Gastrocnemius medialis (tissue), 4 donors: ENCODE measurements around the gene DAPK1. TPM values are rescaled to one million over a fixed set of nuclear protein-coding genes. Genes with fewer than 3 reads are reported as not detected.

Experiments used
- ATAC-seq, 2 donors: fragments of 150-250 bp; one replicate each; pipeline ENCODE4 v1.9.1; 2016
- DNase-seq, 2 donors: peaks; one replicate each; pipeline ENCODE4 v3.0.0-alpha.2; 2019
- H3K27ac ChIP-seq, 4 donors: fragments of 200-600 bp; sonication (generic); 1 replicate in 1 of 4; 2 replicates in 3 of 4; pipeline ENCODE4 v1.5.1; 2016 to 2018; ENCODE audit warnings: mild to moderate bottlenecking in 2 of 4, moderate library complexity in 1 of 4
- H3K27me3 ChIP-seq, 3 donors: fragments of 200-600 bp; sonication (generic) in 2 of 3; 1 replicate in 1 of 3; 2 replicates in 2 of 3; pipeline versions ENCODE4 v1.5.1 to v1.6.0; 2016 to 2019; ENCODE audit warnings: mild to moderate bottlenecking in 1 of 3, moderate library complexity in 1 of 3
- H3K36me3 ChIP-seq, 2 donors: fragments of 200-600 bp; sonication (generic) in 1 of 2; one replicate each; pipeline ENCODE4 v1.5.1; 2017 to 2018
- H3K4me1 ChIP-seq, 2 donors: fragments of 200-600 bp; sonication (generic) in 1 of 2; one replicate each; pipeline ENCODE4 v1.5.1; 2016 to 2017; ENCODE audit warnings: mild to moderate bottlenecking in 2 of 2
- H3K4me3 ChIP-seq, 4 donors: fragments of 200-600 bp; sonication (generic) in 3 of 4; 1 replicate in 1 of 4; 2 replicates in 3 of 4; pipeline ENCODE4 v1.5.1; 2016 to 2019; ENCODE audit warnings: mild to moderate bottlenecking in 2 of 4
- H3K9me3 ChIP-seq, 3 donors: fragments of 200-600 bp; sonication (generic) in 2 of 3; 1 replicate in 1 of 3; 2 replicates in 2 of 3; pipeline ENCODE4 v1.5.1; 2016 to 2019
- POLR2A ChIP-seq, 2 donors: fragments of 450-650 bp; IDR thresholded peaks; one replicate each; pipeline ENCODE4 v1.6.1; 2017; ENCODE audit warnings: antibody characterized with exemption in 2 of 2, mild to moderate bottlenecking in 2 of 2, moderate library complexity in 2 of 2
- in situ Hi-C, 4 donors: fragments of 200-750 bp; cut with MboI; loops; one replicate each; pipeline versions ENCODE4 v1.15.0 to v1.8.0; 2017; ENCODE audit warnings: low sequenced_read_pairs in 4 of 4
- intact Hi-C: fragments of 100-400 bp; cut with DNase I; formaldehyde crosslinking; loops from one replicate; pipeline ENCODE4 v1.15.1; 2023; ENCODE audit warnings: low total_unique reads
- total RNA-seq, 4 donors: library from RNA; depleted of rRNA; stranded (reverse); fragments of >200 nt; gene quantifications; one replicate each; pipeline versions ENCODE4 v1.1.0 to v1.2.3, GENCODE V29; 2016
- TF ChIP-seq, protein P1 (sequence below), 5 experiments: fragments of 450-650 bp in 3 of 5; fragments of 200-600 bp in 2 of 5; sonication (generic) in 2 of 5; IDR thresholded peaks in 4 of 5; conservative IDR thresholded peaks in 1 of 5; 1 replicate in 4 of 5; 2 replicates in 1 of 5; pipeline ENCODE4 v1.5.1; 2016 to 2019; ENCODE audit warnings: antibody characterized with exemption in 5 of 5, mild to moderate bottlenecking in 3 of 5, moderate library complexity in 3 of 5

Gene DAPK1
- total RNA-seq, 4 donors from 2014 or later = 1.2 to 4.3 (median 2.7) TPM

GRCh38 chr9:87504938-87505337 is 7.3 kb downstream of the DAPK1 start:
- Histone ChIP-seq H3K4me3 (no peak overlapping the region), H3K4me1 (peaks cover 0 to 7% of the 10 kb centered on the region in 2 donors), H3K27ac (no peak overlapping the region), H3K27me3 (no peaks in the 10 kb centered on the region), H3K9me3 (no peaks in the 10 kb centered on the region), H3K36me3 (no peaks in the 10 kb centered on the region)
- in situ Hi-C loops = loop anchor here in 1 of 4 donors (10.0 kb wide), 1 partner anchor 60 kb away; no protein-coding TSS in a partner anchor
- TF ChIP-seq POLR2A (IDR thresholded peaks at IDR 0.05) = no peak
- TF ChIP-seq, protein P1, sequence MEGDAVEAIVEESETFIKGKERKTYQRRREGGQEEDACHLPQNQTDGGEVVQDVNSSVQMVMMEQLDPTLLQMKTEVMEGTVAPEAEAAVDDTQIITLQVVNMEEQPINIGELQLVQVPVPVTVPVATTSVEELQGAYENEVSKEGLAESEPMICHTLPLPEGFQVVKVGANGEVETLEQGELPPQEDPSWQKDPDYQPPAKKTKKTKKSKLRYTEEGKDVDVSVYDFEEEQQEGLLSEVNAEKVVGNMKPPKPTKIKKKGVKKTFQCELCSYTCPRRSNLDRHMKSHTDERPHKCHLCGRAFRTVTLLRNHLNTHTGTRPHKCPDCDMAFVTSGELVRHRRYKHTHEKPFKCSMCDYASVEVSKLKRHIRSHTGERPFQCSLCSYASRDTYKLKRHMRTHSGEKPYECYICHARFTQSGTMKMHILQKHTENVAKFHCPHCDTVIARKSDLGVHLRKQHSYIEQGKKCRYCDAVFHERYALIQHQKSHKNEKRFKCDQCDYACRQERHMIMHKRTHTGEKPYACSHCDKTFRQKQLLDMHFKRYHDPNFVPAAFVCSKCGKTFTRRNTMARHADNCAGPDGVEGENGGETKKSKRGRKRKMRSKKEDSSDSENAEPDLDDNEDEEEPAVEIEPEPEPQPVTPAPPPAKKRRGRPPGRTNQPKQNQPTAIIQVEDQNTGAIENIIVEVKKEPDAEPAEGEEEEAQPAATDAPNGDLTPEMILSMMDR (IDR thresholded peaks at IDR 0.05 in 4 of 5, conservative IDR thresholded peaks at IDR 0.05 in 1 of 5) = no peak
- no peak for ATAC-seq
- no peak for DNase-seq
- intact Hi-C loops = no loop called here

- intact Hi-C loops (no loop called here), in situ Hi-C loops (loop anchor here in 1 of 4 donors (10.0 kb wide), 1 partner anchor 59 kb away; no protein-coding TSS in a partner anchor)
- DNase-seq (no peak), ATAC-seq (no peak)
- peaks cover 0 to 7% of the 10 kb centered on the region in 2 donors for H3K4me1 ChIP-seq
- no peak overlapping the region for H3K27ac ChIP-seq
- H3K9me3 ChIP-seq = no peaks in the 10 kb centered on the region
- no peaks in the 10 kb centered on the region for H3K27me3 ChIP-seq
- H3K36me3 ChIP-seq = no peaks in the 10 kb centered on the region
- TF ChIP-seq POLR2A (IDR thresholded peaks at IDR 0.05) = no peak
- TF ChIP-seq, protein P1 (IDR thresholded peaks at IDR 0.05 in 4 of 5, conservative IDR thresholded peaks at IDR 0.05 in 1 of 5) = no peak
- H3K4me3 ChIP-seq = no peak overlapping the region
Measured at GRCh38 chr9:87505869-87506678, 8.4 kb downstream of the DAPK1 start.

DNA sequence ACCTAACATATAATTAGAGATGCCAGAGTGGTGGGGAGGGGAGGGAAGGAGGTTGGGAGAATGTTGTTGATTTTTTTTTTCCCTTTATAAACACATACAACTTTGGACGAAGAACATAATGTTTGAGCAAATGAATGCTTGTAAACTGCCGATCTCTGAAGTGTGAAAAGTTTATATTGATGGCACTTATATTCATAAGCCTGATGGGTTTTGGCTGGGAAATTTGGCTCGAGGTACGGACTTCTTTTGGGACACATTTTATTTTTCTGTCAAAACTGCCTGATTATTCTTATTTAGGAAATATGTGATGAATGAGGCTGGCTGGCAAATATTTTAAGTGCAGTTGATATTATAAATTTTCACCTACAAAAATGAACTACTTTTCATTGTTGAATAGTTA is 9.9 kb downstream of the DAPK1 start:
- intact Hi-C loops = no loop called here
- Histone ChIP-seq H3K9me3 (no peaks in the 10 kb centered on the region), H3K36me3 (no peaks in the 10 kb centered on the region), H3K27me3 (no peaks in the 10 kb centered on the region), H3K4me3 (no peak overlapping the region), H3K4me1 (peaks cover 0 to 3% of the 10 kb centered on the region in 2 donors), H3K27ac (no peak overlapping the region)
- in situ Hi-C loops = loop anchor here in 1 of 4 donors (10.0 kb wide), 1 partner anchor 57 kb away; no protein-coding TSS in a partner anchor
- TF ChIP-seq POLR2A (IDR thresholded peaks at IDR 0.05) = no peak
- TF ChIP-seq, protein P1 (IDR thresholded peaks at IDR 0.05 in 4 of 5, conservative IDR thresholded peaks at IDR 0.05 in 1 of 5) = no peak
- DNase-seq (no peak), ATAC-seq (no peak)

DNA sequence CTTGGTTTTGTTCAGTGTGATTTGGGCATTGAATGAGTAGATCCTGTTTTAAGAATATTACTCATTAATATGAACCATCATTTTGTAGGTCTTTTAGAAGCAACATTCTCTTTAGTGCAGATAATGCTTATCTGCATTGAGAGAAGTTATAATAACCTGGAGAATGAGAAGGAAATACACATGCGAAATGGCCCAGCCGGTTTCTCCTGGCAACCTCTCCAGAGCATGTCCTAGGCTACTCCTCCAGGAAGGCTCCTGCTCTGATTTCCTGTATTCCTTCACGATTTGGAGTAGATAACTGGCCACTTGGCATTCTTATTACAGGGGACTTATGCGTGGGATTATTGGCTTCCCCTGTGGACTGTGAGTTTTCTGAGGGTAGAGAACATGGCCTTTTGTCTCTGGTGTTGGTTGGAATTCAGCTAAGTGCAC is 12.6 kb downstream of the DAPK1 start:
- in situ Hi-C loops (no loop called here), intact Hi-C loops (no loop called here)
- H3K36me3 ChIP-seq = no peaks in the 10 kb centered on the region
- no peak for TF ChIP-seq POLR2A (IDR thresholded peaks at IDR 0.05)
- TF ChIP-seq, protein P1 (IDR thresholded peaks at IDR 0.05 in 4 of 5, conservative IDR thresholded peaks at IDR 0.05 in 1 of 5) = no peak
- no peaks in the 10 kb centered on the region for H3K27me3 ChIP-seq
- no peak overlapping the region for H3K4me3 ChIP-seq
- DNase-seq (no peak), ATAC-seq (no peak)
- no peaks in the 10 kb centered on the region for H3K9me3 ChIP-seq
- no peaks in the 10 kb centered on the region for H3K4me1 ChIP-seq
- no peak overlapping the region for H3K27ac ChIP-seq
